Measurements from ENCODE around the gene CCSER2. TPM values are rescaled to one million over a fixed set of nuclear protein-coding genes. Genes with fewer than 3 reads are reported as not detected.
"Not testable (repeated sequence)": the region's sequence is repeated elsewhere in the genome, so short reads cannot be mapped to it uniquely, and the experiment has no call there.

CCSER2 gene
- 8.5 and 12.2 TPM in 2 replicates for polyA plus RNA-seq (2012; rRNA removed)
- polyA plus RNA-seq (2012; cell fraction: cytosol; rRNA removed), result 11.3 and 13.8 TPM in 2 replicates
- polyA plus RNA-seq (2012; cell fraction: nucleus; rRNA removed), result 3.7 and 10.9 TPM in 2 replicates

- ChIA-PET POLR2A (interaction anchor here (0.6 to 0.9 kb wide), 4 partner anchors 33 to 1934 kb away, joined by 3 read pairs; no protein-coding TSS in a partner anchor), CTCF (interaction anchor here (0.9 to 5.2 kb wide), 4 partner anchors 12 to 211 kb away, joined by 3 to 16 read pairs (median 7); no protein-coding TSS in a partner anchor)
- WGBS (ENCODE audit: low lambda C conversion rate), result under 1% methylated on average over 29 of the region's 104 CpGs
- H4K20me1 ChIP-seq (ENCODE audit: insufficient read depth), result peaks cover 39% of the 10 kb centered on the region
- H3K9me2 ChIP-seq, result no peaks in the 10 kb centered on the region
- H3K36me3 ChIP-seq (replicated peaks in 1 of 2; ENCODE audit: control insufficient read depth in 1 of 2, insufficient read depth in 2 of 2, low read length in 1 of 2), result no peaks in the 10 kb centered on the region
- H3K27me3 ChIP-seq (ENCODE audit: insufficient read depth), result no peaks in the 10 kb centered on the region
- peak within 1 kb of the TSS; percentile 71 to 79 for H3K4me3 ChIP-seq (ENCODE audit: low read depth in 2 of 2, low read length in 1 of 2)
- peak; percentile 100 for DNase-seq
- H3K27ac ChIP-seq (ENCODE audit: low read depth in 2 of 2, low read length in 1 of 2), result peak within 1 kb of the TSS; percentile 81 to 87
- peak within 1 kb of the TSS; percentile 64 for H2AFZ ChIP-seq (ENCODE audit: low read depth)
- TF ChIP-seq EP300 (IDR thresholded peaks at IDR 0.05; ENCODE audit: borderline replicate concordance in 1 of 2, low read depth in 1 of 2, low read length in 1 of 2), result no peak
- no peak for TF ChIP-seq ELF1 (IDR thresholded peaks at IDR 0.05)
- TF ChIP-seq MXI1 (IDR thresholded peaks at IDR 0.05; ENCODE audit: low read depth, low read length), result peak; percentile 48; the same call in 1 of the 2 replicates
- TF ChIP-seq NRF1 (IDR thresholded peaks at IDR 0.05; ENCODE audit: low read depth, low read length), result peak; percentile 92
- no peak for TF ChIP-seq MEF2A (IDR thresholded peaks at IDR 0.05; ENCODE audit: borderline replicate concordance, low read depth)
- TF ChIP-seq FOXM1 (IDR thresholded peaks at IDR 0.05; ENCODE audit: low read depth), result no peak
- TF ChIP-seq CTCF (IDR thresholded peaks at IDR 0.05), result peak; percentile 23
- no peak for TF ChIP-seq RAD21 (IDR thresholded peaks at IDR 0.05; ENCODE audit: low read length)
- TF ChIP-seq RFX5 (IDR thresholded peaks at IDR 0.05; ENCODE audit: low read length), result no peak
- TF ChIP-seq FOXJ3 (CRISPR knock-in tag; IDR thresholded peaks at IDR 0.05), result no peak
- peak; percentile 39; the same call in 1 of the 2 replicates for TF ChIP-seq TAF1 (IDR thresholded peaks at IDR 0.05; ENCODE audit: borderline replicate concordance, low read depth, low read length)
- TF ChIP-seq POLR2AphosphoS5 (IDR thresholded peaks at IDR 0.05; ENCODE audit: low read depth, low read length), result peak; percentile 79
- no peak for TF ChIP-seq CHD2 (IDR thresholded peaks at IDR 0.05; ENCODE audit: low read length, partially characterized antibody)
- no peak for TF ChIP-seq NFIC (IDR thresholded peaks at IDR 0.05; ENCODE audit: borderline replicate concordance)
- TF ChIP-seq EZH2phosphoT487 (IDR thresholded peaks at IDR 0.05; ENCODE audit: borderline replicate concordance, low read depth), result no peak
- peaks cover 10 to 13% of the 10 kb centered on the region in 2 experiments; a peak in 3 of 4 replicates for H3K4me1 ChIP-seq (ENCODE audit: control insufficient read depth in 1 of 2, insufficient read depth in 2 of 2, low read depth in 1 of 2, low read length in 1 of 2)
- H3K4me2 ChIP-seq, result peak within 1 kb of the TSS; percentile 82
- H3K79me2 ChIP-seq (ENCODE audit: insufficient read depth), result peaks cover 46% of the 10 kb centered on the region
- peaks cover 4% of the 10 kb centered on the region for H3F3A ChIP-seq (replicated peaks; ENCODE audit: insufficient read depth)
- peak within 1 kb of the TSS; percentile 83 for H3K9ac ChIP-seq
- H3K9me3 ChIP-seq, result no peaks in the 10 kb centered on the region
These were observed at the start of gene CCSER2 for GRCh38 chr10:84328418-84329195. CCSER2 (plus strand) TSS chr10:84328589; CDS start chr10:84371053, 42,464 bp downstream.

- H3K27me3 ChIP-seq (ENCODE audit: insufficient read depth); H3K9me3 ChIP-seq; H2AFZ ChIP-seq (ENCODE audit: low read depth); H4K20me1 ChIP-seq (ENCODE audit: insufficient read depth); H3K27ac ChIP-seq (ENCODE audit: low read depth in 2 of 2, low read length in 1 of 2); POLR2A ChIA-PET; H3K4me3 ChIP-seq (ENCODE audit: low read depth in 2 of 2, low read length in 1 of 2); DNase-seq; H3K9ac ChIP-seq; H3K36me3 ChIP-seq (replicated peaks in 1 of 2; ENCODE audit: control insufficient read depth in 1 of 2, insufficient read depth in 2 of 2, low read length in 1 of 2); H3K4me1 ChIP-seq (ENCODE audit: control insufficient read depth in 1 of 2, insufficient read depth in 2 of 2, low read depth in 1 of 2, low read length in 1 of 2); H3F3A ChIP-seq (replicated peaks; ENCODE audit: insufficient read depth); H3K4me2 ChIP-seq; H3K9me2 ChIP-seq; H3K79me2 ChIP-seq (ENCODE audit: insufficient read depth): not testable (repeated sequence)
- 59% methylated on average over 21 of the region's 31 CpGs for WGBS (ENCODE audit: low lambda C conversion rate)
- CTCF ChIA-PET, result interaction anchor here (2.5 kb wide), 1 partner anchor 15 kb away, joined by 10 read pairs; no protein-coding TSS in a partner anchor
These were observed 48.4 kb upstream of the CCSER2 start for GRCh38 chr10:84279876-84280475.

Measured in SK-N-SH (cell line).